HG03565 (cell line): ENCODE measurements around the gene MAGEA4.

ENCODE experiments used
- ATAC-seq: cut with Tn5 transposase; IDR thresholded peaks from one replicate; pipeline ENCODE4 v1.9.1; 2021; ENCODE audit warnings: mild to moderate bottlenecking, moderate library complexity; ENCODE audit not compliant: unreplicated experiment

Gene MAGEA4

DNA sequence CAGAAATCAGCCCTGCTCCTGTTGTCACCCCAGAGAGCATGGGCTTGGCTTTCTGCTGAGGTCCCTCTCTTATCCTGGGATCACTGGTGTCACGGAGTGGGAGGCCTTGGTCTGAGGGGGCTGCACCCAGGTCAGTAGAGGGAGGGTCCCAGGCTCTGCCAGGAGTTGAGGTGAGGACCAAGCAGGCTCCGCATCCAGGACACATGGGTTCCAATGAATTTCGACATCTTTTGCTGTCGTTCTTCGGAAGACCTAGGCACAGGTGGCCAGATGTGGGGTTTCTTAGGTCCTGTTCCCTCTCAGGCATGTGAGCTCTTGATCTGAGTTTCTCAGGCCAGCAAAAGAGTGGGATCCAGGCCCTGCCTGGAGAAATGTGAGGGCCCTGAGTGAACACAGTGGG, 10.0 kb downstream of the MAGEA4 start:
- ATAC-seq, result no peak

DNA sequence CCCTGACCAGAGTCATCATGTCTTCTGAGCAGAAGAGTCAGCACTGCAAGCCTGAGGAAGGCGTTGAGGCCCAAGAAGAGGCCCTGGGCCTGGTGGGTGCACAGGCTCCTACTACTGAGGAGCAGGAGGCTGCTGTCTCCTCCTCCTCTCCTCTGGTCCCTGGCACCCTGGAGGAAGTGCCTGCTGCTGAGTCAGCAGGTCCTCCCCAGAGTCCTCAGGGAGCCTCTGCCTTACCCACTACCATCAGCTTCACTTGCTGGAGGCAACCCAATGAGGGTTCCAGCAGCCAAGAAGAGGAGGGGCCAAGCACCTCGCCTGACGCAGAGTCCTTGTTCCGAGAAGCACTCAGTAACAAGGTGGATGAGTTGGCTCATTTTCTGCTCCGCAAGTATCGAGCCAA, 11.0 kb downstream of the MAGEA4 start:
- no peak for ATAC-seq

DNA sequence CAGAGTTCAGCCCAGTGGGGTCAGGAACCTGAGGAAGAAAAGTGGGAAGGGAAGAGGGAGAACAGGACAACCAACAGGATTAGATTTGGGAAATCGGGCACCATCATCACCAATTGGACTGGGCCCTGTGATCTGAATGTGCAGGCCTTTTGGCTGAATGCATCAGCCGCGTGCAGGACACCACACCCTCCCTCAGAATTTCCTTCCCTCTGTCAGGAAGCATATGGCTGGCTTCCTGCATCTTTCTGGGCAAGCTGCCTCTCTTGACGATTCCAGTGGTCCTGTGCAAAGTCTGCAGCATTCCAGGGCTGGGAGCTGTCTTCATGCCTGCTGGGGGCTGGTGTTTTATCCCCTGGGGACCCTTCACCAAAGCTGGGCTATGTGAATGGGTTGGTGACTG, 16.4 kb downstream of the MAGEA4 start:
- ATAC-seq, result no peak

DNA sequence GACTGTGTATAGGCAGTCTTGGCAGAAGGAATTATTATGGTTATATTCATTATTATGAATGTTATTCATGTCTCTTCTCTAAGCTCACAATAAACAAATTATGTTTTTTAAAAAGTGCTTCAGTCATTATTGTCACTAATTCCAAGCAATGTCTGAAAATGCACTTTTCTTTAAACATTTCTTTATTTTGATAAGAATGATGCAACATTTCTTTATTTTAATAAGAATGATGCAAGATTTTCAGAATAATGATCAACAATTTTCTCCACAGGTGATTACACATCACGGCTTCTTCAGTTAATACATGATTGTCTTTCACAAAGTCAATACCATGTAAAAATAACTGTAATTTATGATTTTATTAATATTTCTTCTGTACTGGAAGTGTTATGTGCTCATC, 22.7 kb downstream of the MAGEA4 start:
- ATAC-seq, result no peak

DNA sequence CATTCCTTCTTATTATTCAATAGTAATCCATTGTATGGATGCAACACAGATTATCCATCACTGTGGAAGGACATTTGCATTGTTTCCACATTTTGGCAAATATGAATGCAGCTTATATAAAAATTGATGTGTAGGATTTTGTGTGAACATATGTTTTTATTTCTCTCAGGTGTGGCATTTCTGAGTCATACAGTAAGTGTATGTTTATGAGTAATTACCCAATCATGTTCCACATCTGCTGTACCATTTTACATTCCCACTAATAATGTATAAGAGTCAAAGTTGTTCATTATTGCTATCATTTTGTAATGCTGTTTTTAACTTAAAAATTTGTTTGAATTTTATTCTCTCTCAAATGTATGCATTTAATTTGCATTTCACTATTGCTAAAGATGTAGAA, 25.5 kb downstream of the MAGEA4 start:
- no peak for ATAC-seq

DNA sequence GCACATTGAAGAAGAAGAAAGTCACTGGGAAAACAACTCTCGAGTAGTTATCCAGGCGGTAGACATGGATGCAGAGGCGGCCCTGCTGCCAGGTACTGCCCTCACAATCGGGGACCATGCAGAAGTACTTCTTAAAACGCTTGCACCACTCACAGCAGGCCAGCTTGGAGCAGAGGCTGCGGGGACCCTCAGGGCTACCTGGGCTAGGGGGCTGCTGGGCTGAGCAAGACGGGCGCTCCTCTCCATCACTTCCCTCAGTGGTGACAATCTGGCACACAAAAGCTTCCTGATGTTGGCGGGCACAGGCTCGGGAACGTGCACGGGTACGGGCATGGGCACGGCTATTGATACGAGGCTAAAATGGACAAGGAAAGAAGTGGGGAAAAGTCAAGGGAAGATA, 42.0 kb downstream of the MAGEA4 start:
- no peak for ATAC-seq

DNA sequence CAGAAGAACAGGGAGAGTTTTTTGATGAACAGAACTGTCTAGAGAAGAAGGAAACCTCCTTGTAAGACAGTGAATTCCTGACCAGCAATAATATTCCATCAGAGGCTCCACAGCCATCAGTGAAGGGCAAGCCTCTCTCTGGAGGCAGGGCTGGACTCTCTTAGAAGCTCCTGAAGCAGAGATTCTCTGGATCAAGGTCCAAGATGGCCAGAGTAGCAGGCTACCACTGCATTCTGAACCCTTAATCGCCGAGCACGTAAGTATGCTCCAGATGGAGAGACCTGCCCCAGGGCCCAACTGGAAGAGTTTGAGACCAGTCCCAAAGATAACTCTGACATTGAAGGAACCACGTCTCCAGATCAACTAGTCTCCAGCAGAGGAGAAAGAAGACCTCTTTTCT, 45.4 kb downstream of the MAGEA4 start:
- ATAC-seq, result no peak

DNA sequence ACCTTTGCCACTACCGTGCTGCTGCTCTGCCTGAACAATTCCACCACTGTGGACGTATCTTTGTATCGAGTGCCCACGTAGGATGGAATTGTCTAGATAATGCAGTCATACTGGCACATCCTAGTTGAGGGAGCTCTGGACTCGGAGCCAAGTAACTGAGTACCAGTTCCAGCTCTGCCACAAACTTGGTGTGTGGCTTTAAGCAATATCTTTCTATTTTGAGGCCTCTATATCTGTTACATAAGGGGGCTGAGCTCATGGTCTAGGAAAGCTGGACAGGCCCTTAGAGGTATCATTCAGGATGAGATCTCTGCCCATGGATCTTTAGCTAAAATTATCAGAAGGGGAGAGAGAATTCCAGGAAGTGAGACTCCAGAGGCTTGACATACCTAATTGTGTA, 49.3 kb downstream of the MAGEA4 start:
- ATAC-seq, result no peak

DNA sequence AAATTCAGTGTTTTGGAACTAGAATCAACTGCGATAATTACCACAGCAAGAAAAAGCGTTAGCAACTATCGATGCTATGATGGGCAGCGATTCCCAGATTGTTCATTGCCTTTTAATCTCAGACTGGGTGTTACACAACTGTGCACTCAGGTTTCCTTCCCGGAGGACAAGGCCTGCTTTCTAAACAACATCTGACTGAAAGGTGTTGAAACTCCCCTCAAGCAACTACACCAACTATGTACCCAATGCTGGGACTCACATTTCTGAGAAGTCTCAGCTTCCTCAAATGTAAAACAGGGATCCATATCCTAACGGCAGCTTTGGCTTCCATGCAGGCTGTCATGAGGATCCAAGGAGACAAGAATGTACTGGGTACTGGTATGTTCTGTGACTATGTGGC, 53.5 kb downstream of the MAGEA4 start:
- no peak for ATAC-seq

DNA sequence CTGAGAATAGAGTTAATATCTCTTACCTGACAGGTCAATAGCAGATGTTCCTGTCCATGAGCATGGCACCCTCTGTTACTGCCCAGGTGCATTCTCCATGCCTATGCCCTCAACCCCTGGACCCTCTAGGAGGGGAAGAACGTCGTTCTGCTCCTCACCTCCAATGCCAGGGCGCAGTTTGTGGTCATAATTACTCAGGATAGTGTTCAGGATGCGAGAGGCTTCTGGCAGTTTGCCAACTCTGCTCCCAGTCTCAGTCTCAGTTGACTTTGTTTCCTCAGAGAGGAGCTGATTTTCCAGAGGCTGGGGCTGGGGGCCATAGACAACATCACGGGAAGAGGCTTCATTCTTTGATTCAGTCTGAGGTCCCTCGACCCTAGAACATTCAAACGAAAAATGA, 57.3 kb downstream of the MAGEA4 start:
- ATAC-seq, result no peak

DNA sequence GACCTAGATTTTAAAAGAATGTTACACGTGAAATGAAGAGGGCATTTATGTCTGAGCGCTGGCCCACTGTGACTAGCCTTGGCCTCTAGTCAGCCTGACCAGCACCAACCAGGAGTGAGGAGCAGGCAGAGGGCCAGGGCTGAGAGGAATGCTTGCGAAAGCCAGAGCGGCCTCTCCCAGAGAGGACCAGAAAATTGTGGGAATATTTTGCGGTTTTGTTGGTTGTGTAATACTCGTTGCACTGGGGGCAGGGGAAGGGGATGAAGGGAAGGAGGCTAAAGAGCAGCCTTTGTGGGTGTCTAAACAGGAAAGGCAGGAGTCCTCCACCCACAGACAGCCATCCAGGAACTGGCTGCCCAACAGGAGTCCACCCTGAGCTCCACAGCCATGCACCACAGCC, 58.0 kb downstream of the MAGEA4 start:
- ATAC-seq, result no peak

DNA sequence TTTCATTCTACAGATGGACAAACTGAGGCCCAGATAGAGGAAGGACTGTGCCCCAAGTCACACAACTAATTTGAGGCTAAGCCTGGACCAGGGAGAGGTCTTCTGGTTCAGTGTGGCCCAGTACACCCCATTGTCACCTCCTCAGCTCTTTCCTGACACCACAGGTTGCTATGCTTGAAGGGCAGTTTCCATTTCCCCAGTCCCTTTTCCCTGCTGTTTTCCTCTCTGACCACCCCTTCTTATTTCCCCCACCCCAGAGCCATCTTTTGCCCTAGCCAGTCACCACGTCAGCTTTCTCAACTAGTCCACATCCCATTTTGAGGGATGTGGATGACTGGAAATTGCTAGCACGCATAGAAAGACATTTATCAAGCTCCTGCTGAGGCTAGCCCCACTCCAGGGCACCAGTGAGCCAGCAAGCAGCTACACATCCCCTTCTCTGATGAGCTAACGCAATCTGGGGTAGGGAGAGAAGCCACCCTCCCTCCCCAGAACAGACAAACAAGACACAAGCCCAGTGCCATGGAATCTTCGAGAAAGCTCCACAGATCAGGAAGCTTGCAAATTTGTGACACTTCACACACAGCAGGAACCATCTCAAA, 60.5 kb downstream of the MAGEA4 start:
- ATAC-seq, result no peak

DNA sequence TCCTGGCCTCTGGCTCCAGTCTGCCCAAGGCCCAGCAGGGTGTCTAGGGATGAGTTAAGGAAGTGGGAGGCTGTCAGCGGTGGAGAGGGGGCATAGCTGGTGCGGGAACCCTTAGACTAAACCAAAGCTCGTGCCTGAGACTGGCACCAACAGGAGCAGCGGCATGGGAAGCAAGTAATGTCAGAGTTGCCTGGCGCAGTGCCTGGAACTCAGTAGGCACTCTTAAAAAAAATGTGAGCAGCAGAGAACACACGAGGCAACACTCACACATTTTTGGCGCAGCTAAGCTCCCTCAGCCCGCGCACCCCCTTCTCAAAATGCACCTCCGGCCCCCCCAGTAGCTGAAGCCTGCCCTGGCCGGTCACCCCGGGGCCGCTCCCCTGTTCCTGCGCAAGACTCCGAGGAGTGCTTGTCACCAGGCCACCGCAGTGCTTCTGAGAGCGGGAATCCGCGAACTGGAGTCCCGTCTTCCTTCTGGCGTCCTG, 61.2 kb downstream of the MAGEA4 start:
- no peak for ATAC-seq
